ENCODE measurements around the gene LIX1L.
A peak's percentile ranks its signal among the peaks of the same experiment; 100 is the strongest.

DNA sequence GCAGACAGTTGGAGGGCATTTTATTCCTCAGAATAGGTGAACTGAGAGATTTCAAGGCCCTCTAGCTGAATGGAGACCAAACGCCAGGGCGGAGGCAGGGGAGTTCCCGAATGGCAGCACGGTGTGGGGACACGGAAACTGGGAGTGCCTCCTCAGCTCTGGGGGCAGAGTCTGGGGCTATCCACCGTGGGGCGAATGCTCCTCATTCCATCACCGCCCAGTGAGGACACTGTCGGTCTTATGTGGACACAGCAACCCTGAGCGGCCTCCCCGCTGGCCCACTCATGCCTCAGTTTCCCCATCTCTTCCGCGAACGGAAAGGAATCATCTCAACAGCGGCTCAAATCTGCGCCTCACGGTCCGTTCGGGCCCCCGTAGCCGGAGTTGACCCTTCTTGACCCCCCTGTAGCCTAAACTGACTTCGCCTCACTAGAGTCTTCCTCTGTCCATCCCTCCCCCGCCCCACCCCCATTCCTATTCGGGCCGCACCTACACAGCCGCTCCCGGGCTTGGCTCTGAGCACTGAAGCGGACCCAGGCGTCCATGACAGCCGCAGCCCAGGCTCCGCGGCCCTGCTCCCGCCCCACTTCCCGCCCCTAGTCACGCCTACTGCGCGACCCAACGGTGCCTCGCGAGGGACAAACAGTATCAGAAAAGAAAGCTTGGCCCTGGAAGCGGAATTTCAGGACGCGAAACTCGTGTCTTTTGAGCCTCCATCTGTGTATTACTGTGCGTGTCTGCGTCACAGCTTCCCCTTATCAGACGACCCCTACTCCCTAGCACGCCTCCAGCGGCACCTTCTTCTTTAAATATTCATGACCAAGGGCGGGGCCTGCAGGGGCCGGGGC is 39.4 kb downstream of the LIX1L start, which contains the start of gene PEX11B:
- TF ChIP-seq, protein P1, sequence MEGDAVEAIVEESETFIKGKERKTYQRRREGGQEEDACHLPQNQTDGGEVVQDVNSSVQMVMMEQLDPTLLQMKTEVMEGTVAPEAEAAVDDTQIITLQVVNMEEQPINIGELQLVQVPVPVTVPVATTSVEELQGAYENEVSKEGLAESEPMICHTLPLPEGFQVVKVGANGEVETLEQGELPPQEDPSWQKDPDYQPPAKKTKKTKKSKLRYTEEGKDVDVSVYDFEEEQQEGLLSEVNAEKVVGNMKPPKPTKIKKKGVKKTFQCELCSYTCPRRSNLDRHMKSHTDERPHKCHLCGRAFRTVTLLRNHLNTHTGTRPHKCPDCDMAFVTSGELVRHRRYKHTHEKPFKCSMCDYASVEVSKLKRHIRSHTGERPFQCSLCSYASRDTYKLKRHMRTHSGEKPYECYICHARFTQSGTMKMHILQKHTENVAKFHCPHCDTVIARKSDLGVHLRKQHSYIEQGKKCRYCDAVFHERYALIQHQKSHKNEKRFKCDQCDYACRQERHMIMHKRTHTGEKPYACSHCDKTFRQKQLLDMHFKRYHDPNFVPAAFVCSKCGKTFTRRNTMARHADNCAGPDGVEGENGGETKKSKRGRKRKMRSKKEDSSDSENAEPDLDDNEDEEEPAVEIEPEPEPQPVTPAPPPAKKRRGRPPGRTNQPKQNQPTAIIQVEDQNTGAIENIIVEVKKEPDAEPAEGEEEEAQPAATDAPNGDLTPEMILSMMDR (IDR thresholded peaks at IDR 0.05) = peak in 1 of 3 donors; percentile 27
- TF ChIP-seq EP300 (IDR thresholded peaks at IDR 0.05) = no peak
- peak; percentile 53 for TF ChIP-seq POLR2A (IDR thresholded peaks at IDR 0.05)
